ENCODE data around the gene ZNF536. TPM values are rescaled to one million over a fixed set of nuclear protein-coding genes. Genes with fewer than 3 reads are reported as not detected.

The ZNF536 gene
- polyA plus RNA-seq, 1 of the 3 experiments (the other 2 are of a cell fraction), result 0.41 TPM

- POLR2A ChIA-PET, result no interaction called here
- no peaks in the 10 kb centered on the region for H3K27me3 ChIP-seq (ENCODE audit: insufficient read depth)
- H4K20me1 ChIP-seq (ENCODE audit: insufficient read depth), result no peaks in the 10 kb centered on the region
- H3K27ac ChIP-seq (ENCODE audit: low read depth in 2 of 2, low read length in 1 of 2), result no peak overlapping the region
- no peak for DNase-seq
- H3F3A ChIP-seq (replicated peaks; ENCODE audit: insufficient read depth), result no peaks in the 10 kb centered on the region
- H3K4me3 ChIP-seq (ENCODE audit: low read depth in 2 of 2, low read length in 1 of 2), result no peak overlapping the region
- no peak overlapping the region for H2AFZ ChIP-seq (ENCODE audit: low read depth)
- H3K4me1 ChIP-seq (ENCODE audit: control insufficient read depth in 1 of 2, insufficient read depth in 2 of 2, low read depth in 1 of 2, low read length in 1 of 2), result no peaks in the 10 kb centered on the region; a peak in 1 of 4 replicates
- no peak for TF ChIP-seq GATA2 (CRISPR knock-in tag; IDR thresholded peaks at IDR 0.05)
- TF ChIP-seq PBX3 (IDR thresholded peaks at IDR 0.05), result no peak
- no peak for TF ChIP-seq TCF12 (IDR thresholded peaks at IDR 0.05)
- no peak for TF ChIP-seq NFIC (IDR thresholded peaks at IDR 0.05; ENCODE audit: borderline replicate concordance)
- TF ChIP-seq MAX (IDR thresholded peaks at IDR 0.05; ENCODE audit: low read depth), result no peak
- TF ChIP-seq RAD21 (IDR thresholded peaks at IDR 0.05; ENCODE audit: low read length), result no peak
- TF ChIP-seq FOSL2 (IDR thresholded peaks at IDR 0.05; ENCODE audit: borderline replicate concordance, low read depth), result no peak
- TF ChIP-seq RXRA (IDR thresholded peaks at IDR 0.05; ENCODE audit: borderline replicate concordance, low read depth), result no peak
- TF ChIP-seq USF1 (IDR thresholded peaks at IDR 0.05; ENCODE audit: borderline replicate concordance, low read depth), result no peak
- TF ChIP-seq TEAD4 (IDR thresholded peaks at IDR 0.05; ENCODE audit: borderline replicate concordance, insufficient read depth), result no peak
- TF ChIP-seq ZBTB33 (IDR thresholded peaks at IDR 0.05; ENCODE audit: borderline replicate concordance, low read depth), result no peak
- TF ChIP-seq FOXM1 (IDR thresholded peaks at IDR 0.05; ENCODE audit: low read depth), result no peak
- TF ChIP-seq POLR2AphosphoS5 (IDR thresholded peaks at IDR 0.05; ENCODE audit: low read depth, low read length), result no peak
- no peak for TF ChIP-seq SMC3 (IDR thresholded peaks at IDR 0.05; ENCODE audit: low read depth, low read length)
- no peak for TF ChIP-seq FOXJ3 (CRISPR knock-in tag; IDR thresholded peaks at IDR 0.05)
- TF ChIP-seq MXI1 (IDR thresholded peaks at IDR 0.05; ENCODE audit: low read depth, low read length), result no peak
- TF ChIP-seq USF2 (IDR thresholded peaks at IDR 0.05; ENCODE audit: borderline replicate concordance, low read depth, low read length), result no peak
- no peak for TF ChIP-seq NRF1 (IDR thresholded peaks at IDR 0.05; ENCODE audit: low read depth, low read length)
- no peak for TF ChIP-seq EP300 (IDR thresholded peaks at IDR 0.05; ENCODE audit: borderline replicate concordance in 1 of 2, low read depth in 1 of 2, low read length in 1 of 2)
- TF ChIP-seq TAF1 (IDR thresholded peaks at IDR 0.05; ENCODE audit: borderline replicate concordance, low read depth, low read length), result no peak
- no peaks in the 10 kb centered on the region for H3K79me2 ChIP-seq (ENCODE audit: insufficient read depth)
- no peaks in the 10 kb centered on the region for H3K36me3 ChIP-seq (replicated peaks in 1 of 2; ENCODE audit: control insufficient read depth in 1 of 2, insufficient read depth in 2 of 2, low read length in 1 of 2)
- no peaks in the 10 kb centered on the region for H3K9me2 ChIP-seq
- H3K9ac ChIP-seq, result no peak overlapping the region
- H3K4me2 ChIP-seq, result no peak overlapping the region
- CTCF ChIA-PET, result no interaction called here
- WGBS (ENCODE audit: low lambda C conversion rate), result 31% methylated on average over 9 of the region's 9 CpGs
- H3K9me3 ChIP-seq, result no peaks in the 10 kb centered on the region
Observed at GRCh38 chr19:30596813-30597399, 224.7 kb downstream of the ZNF536 start.
